Breast epithelium (tissue), 3 donors: ENCODE measurements around the gene CUL2.

Experiments used
- POLR2A ChIP-seq: fragments of 450-650 bp; IDR thresholded peaks from one replicate; pipeline ENCODE4 v1.6.1; 2016; ENCODE audit warnings: antibody characterized with exemption, mild to moderate bottlenecking, moderate library complexity
- POLR2AphosphoS5 ChIP-seq, 3 donors: sonication (generic); formaldehyde crosslinking; IDR thresholded peaks; one replicate each; pipeline ENCODE4 v1.6.1; 2017; ENCODE audit warnings: antibody characterized with exemption in 3 of 3
- TF ChIP-seq, protein P1 (sequence below), 3 donors: fragments of 450-650 bp; IDR thresholded peaks; one replicate each; pipeline ENCODE4 v1.5.1; 2016 to 2017; ENCODE audit warnings: antibody characterized with exemption in 3 of 3, mild to moderate bottlenecking in 3 of 3, moderate library complexity in 3 of 3

DNA sequence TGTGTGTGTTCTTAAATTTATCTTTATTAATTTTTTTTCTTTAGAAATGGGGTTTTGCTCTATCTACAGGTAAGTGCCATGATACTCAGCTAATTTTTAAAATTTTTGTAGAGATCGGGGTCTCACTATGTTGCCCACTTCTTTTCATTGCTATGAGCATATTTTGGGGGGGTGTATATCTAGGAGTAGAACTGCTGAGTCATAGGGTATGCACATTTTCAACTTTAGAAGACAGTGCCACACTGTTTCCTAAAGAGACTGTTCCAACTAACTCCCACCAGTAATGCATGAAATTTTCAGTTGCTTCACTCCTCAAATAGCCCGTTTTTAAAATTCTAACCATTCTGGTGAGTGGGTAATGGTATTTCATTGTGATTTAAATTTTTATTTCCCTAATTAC is 108.3 kb downstream of the CUL2 start:
- no peak for TF ChIP-seq POLR2AphosphoS5 (IDR thresholded peaks at IDR 0.05)
- TF ChIP-seq, protein P1, sequence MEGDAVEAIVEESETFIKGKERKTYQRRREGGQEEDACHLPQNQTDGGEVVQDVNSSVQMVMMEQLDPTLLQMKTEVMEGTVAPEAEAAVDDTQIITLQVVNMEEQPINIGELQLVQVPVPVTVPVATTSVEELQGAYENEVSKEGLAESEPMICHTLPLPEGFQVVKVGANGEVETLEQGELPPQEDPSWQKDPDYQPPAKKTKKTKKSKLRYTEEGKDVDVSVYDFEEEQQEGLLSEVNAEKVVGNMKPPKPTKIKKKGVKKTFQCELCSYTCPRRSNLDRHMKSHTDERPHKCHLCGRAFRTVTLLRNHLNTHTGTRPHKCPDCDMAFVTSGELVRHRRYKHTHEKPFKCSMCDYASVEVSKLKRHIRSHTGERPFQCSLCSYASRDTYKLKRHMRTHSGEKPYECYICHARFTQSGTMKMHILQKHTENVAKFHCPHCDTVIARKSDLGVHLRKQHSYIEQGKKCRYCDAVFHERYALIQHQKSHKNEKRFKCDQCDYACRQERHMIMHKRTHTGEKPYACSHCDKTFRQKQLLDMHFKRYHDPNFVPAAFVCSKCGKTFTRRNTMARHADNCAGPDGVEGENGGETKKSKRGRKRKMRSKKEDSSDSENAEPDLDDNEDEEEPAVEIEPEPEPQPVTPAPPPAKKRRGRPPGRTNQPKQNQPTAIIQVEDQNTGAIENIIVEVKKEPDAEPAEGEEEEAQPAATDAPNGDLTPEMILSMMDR (IDR thresholded peaks at IDR 0.05): no peak
- no peak for TF ChIP-seq POLR2A
